ENCODE measurements around the gene RALGPS1.

DNA sequence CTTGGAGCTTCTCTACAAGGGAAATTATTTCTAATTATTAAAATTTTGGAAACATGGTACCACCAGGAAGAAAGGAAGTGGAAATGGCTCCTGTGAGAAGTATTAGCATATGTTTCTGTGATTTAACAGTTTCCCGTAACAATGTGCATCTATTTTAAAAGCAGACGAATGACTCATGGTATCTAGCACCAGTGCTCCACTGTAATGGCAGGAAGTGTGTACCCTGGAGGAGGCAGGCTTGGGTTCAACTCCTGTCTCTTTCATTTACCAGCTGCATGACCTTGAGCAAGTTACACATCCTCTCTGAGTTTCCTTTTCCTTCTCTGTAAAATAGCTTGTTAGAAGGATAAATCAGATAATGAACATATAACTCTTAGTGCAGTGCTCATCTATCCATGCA is 248.8 kb downstream of the RALGPS1 start:
- TF ChIP-seq JUN (CRISPR knock-in tag; IDR thresholded peaks at IDR 0.05) (no peak), SP1 (CRISPR knock-in tag; conservative IDR thresholded peaks at IDR 0.05) (no peak)
- TF ChIP-seq, protein P1, sequence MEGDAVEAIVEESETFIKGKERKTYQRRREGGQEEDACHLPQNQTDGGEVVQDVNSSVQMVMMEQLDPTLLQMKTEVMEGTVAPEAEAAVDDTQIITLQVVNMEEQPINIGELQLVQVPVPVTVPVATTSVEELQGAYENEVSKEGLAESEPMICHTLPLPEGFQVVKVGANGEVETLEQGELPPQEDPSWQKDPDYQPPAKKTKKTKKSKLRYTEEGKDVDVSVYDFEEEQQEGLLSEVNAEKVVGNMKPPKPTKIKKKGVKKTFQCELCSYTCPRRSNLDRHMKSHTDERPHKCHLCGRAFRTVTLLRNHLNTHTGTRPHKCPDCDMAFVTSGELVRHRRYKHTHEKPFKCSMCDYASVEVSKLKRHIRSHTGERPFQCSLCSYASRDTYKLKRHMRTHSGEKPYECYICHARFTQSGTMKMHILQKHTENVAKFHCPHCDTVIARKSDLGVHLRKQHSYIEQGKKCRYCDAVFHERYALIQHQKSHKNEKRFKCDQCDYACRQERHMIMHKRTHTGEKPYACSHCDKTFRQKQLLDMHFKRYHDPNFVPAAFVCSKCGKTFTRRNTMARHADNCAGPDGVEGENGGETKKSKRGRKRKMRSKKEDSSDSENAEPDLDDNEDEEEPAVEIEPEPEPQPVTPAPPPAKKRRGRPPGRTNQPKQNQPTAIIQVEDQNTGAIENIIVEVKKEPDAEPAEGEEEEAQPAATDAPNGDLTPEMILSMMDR (IDR thresholded peaks at IDR 0.05): no peak
- TF ChIP-seq, protein P2, sequence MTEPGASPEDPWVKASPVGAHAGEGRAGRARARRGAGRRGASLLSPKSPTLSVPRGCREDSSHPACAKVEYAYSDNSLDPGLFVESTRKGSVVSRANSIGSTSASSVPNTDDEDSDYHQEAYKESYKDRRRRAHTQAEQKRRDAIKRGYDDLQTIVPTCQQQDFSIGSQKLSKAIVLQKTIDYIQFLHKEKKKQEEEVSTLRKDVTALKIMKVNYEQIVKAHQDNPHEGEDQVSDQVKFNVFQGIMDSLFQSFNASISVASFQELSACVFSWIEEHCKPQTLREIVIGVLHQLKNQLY (CRISPR knock-in tag; IDR thresholded peaks at IDR 0.05): no peak
- TF ChIP-seq, protein P3, sequence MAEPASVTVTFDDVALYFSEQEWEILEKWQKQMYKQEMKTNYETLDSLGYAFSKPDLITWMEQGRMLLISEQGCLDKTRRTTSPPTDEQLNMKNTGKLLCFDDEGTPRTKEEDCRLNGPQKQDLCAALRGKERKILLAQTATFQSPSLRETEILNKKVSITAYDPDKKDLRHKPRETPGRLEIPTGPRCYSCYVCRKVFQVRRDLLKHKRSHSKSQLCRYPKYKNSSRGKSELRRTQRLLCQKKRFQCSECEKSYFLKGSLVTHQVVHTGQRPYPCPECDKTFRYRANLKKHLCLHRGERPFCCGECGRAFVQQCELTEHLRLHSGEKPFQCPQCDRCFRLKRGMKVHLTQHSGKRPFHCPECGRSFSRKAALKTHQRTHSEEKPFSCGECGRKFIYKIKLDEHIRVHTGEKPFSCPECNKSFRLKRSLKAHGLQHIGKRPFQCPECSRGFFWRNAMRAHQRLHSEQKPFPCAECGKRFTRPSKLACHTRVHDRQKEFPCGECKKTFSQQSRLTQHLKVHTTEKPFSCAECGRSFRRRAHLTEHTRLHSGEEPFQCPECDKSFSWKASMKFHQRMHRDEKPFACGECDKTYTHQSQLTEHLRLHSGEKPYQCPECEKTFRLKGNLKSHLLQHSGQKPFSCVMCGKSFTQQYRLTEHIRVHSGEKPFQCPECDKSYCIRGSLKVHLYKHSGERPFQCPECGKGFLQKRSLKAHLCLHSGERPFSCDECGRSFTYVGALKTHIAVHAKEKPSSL (CRISPR knock-in tag; conservative IDR thresholded peaks at IDR 0.05): no peak
